Activated CD4-positive, alpha-beta memory T cell treated with anti-CD3 and anti-CD28 coated beads for 36 hours (primary cell): ENCODE data around the gene RESF1. TPM values are rescaled to one million over a fixed set of nuclear protein-coding genes. Genes with fewer than 3 reads are reported as not detected.

Source experiments
- CTCF ChIA-PET: fragments of 350-600 bp; sonication (Branson Sonifier 250); formaldehyde crosslinking; loops from one replicate; lab custom pipeline; 2021; ENCODE audit warnings: antibody characterized with exemption, inconsistent platforms; lab: Charles Lee
- POLR2A ChIA-PET: fragments of 350-600 bp; sonication (Branson Sonifier 250); formaldehyde crosslinking; loops from one replicate; lab custom pipeline; 2021; ENCODE audit warnings: antibody characterized with exemption; lab: Charles Lee
- DNase-seq: peaks from one replicate; pipeline ENCODE4 v3.0.0-alpha.2; 2020
- H3K27ac Mint-ChIP-seq: one replicate; pipeline ENCODE4 v1.8.0; 2021; ENCODE audit warnings: mixed read lengths
- H3K27me3 Mint-ChIP-seq: one replicate; pipeline ENCODE4 v1.8.0; 2021; ENCODE audit warnings: mixed read lengths
- H3K36me3 Mint-ChIP-seq: one replicate; pipeline ENCODE4 v1.8.0; 2021; ENCODE audit warnings: mixed read lengths
- H3K4me1 Mint-ChIP-seq: one replicate; pipeline ENCODE4 v1.8.0; 2021; ENCODE audit warnings: low read depth, mixed read lengths
- H3K4me3 Mint-ChIP-seq: one replicate; pipeline ENCODE4 v1.8.0; 2021; ENCODE audit warnings: mild to moderate bottlenecking, mixed read lengths
- H3K9me3 Mint-ChIP-seq: one replicate; pipeline ENCODE4 v1.8.0; 2021; ENCODE audit warnings: mixed read lengths
- intact Hi-C: fragments of 100-400 bp; cut with micrococcal nuclease; formaldehyde crosslinking; loops from one replicate; pipeline ENCODE4 v1.15.1; 2023
- total RNA-seq, 2 experiments: library from RNA; stranded (reverse); gene quantifications; one replicate each; pipeline ENCODE4 v1.2.3, GENCODE V29; 2021

RESF1 gene
- total RNA-seq = 10 to 100 TPM; 62.4 to 67.0 TPM

GRCh38 chr12:31959161-31959700 is at the start of gene RESF1:
Gene RESF1 (plus strand): TSS chr12:31959415. CDS start chr12:31980956, 21,541 bp downstream.
- no peaks in the 10 kb centered on the region for H3K27me3 Mint-ChIP-seq
- CTCF ChIA-PET = interaction anchor here (0.8 to 1.9 kb wide), 3 partner anchors 43 to 306 kb away, joined by 3 to 8 read pairs (median 3); no protein-coding TSS in a partner anchor
- H3K9me3 Mint-ChIP-seq = peaks cover 11% of the 10 kb centered on the region
- peaks cover 45% of the 10 kb centered on the region for H3K36me3 Mint-ChIP-seq
- peak within 1 kb of the TSS; percentile 97 for H3K27ac Mint-ChIP-seq
- peak; percentile 90 for DNase-seq
- intact Hi-C loops = loop anchor here (1.0 to 5.0 kb wide), 7 partner anchors 33 to 633 kb away; partner anchors contain the start of genes AMN1, ETFBKMT and SINHCAF
- peak within 1 kb of the TSS; percentile 95 for H3K4me3 Mint-ChIP-seq
- peaks cover 68% of the 10 kb centered on the region for H3K4me1 Mint-ChIP-seq
- POLR2A ChIA-PET = interaction anchor here (0.8 to 2.3 kb wide), 14 partner anchors 21 to 300 kb away, joined by 3 to 13 read pairs (median 5); partner anchors contain the start of genes AMN1 and ETFBKMT

- Mint-ChIP-seq H3K4me3 (no peak overlapping the region), H3K36me3 (peaks cover 13% of the 10 kb centered on the region), H3K4me1 (no peaks in the 10 kb centered on the region), H3K9me3 (peaks cover 17% of the 10 kb centered on the region), H3K27ac (no peak overlapping the region), H3K27me3 (no peaks in the 10 kb centered on the region)
- no peak for DNase-seq
- intact Hi-C loops = no loop called here
- ChIA-PET CTCF (no interaction called here), POLR2A (no interaction called here)
Measured at GRCh38 chr12:31914927-31915326, 44.3 kb upstream of the RESF1 start.

GRCh38 chr12:31915446-31915845 is 43.8 kb upstream of the RESF1 start:
- H3K27ac Mint-ChIP-seq = no peak overlapping the region
- peaks cover 17% of the 10 kb centered on the region for H3K9me3 Mint-ChIP-seq
- ChIA-PET POLR2A (no interaction called here), CTCF (no interaction called here)
- peaks cover 13% of the 10 kb centered on the region for H3K36me3 Mint-ChIP-seq
- intact Hi-C loops = no loop called here
- DNase-seq = no peak
- no peak overlapping the region for H3K4me3 Mint-ChIP-seq
- H3K4me1 Mint-ChIP-seq = no peaks in the 10 kb centered on the region
- H3K27me3 Mint-ChIP-seq = no peaks in the 10 kb centered on the region

- CTCF ChIA-PET = no interaction called here
- H3K27ac Mint-ChIP-seq = peak overlapping the region; percentile 30
- DNase-seq = no peak
Measured at GRCh38 chr12:31922341-31923062, 36.7 kb upstream of the RESF1 start.

GRCh38 chr12:31923063-31923412 is 36.2 kb upstream of the RESF1 start:
- Mint-ChIP-seq H3K4me1 (peaks cover 12% of the 10 kb centered on the region), H3K27ac (peak overlapping the region; percentile 50), H3K9me3 (peaks cover 27% of the 10 kb centered on the region), H3K4me3 (no peak overlapping the region), H3K27me3 (no peaks in the 10 kb centered on the region), H3K36me3 (peaks cover 25% of the 10 kb centered on the region)
- DNase-seq = peak; percentile 25
- CTCF ChIA-PET = no interaction called here
- intact Hi-C loops = no loop called here
- POLR2A ChIA-PET = no interaction called here

More at GRCh38 chr12:31922341-31923062, 36.7 kb upstream of the RESF1 start:
- H3K4me1 Mint-ChIP-seq = peaks cover 8% of the 10 kb centered on the region
- H3K27me3 Mint-ChIP-seq = no peaks in the 10 kb centered on the region
- POLR2A ChIA-PET = no interaction called here
- H3K9me3 Mint-ChIP-seq = peaks cover 27% of the 10 kb centered on the region
- no peak overlapping the region for H3K4me3 Mint-ChIP-seq
- intact Hi-C loops = no loop called here
- H3K36me3 Mint-ChIP-seq = peaks cover 24% of the 10 kb centered on the region

GRCh38 chr12:31928246-31929026 is 30.8 kb upstream of the RESF1 start:
- Mint-ChIP-seq H3K36me3 (peaks cover 11% of the 10 kb centered on the region), H3K4me1 (peaks cover 45% of the 10 kb centered on the region), H3K27me3 (no peaks in the 10 kb centered on the region), H3K27ac (peak overlapping the region; percentile 90), H3K4me3 (peak overlapping the region; percentile 75), H3K9me3 (peaks cover 13% of the 10 kb centered on the region)
- ChIA-PET POLR2A (interaction anchor here (1.3 to 1.6 kb wide), 4 partner anchors 31 to 191 kb away, joined by 3 to 5 read pairs (median 4); partner anchors contain the start of gene RESF1), CTCF (interaction anchor here (0.5 to 0.6 kb wide), 3 partner anchors 96 to 269 kb away, joined by 3 to 4 read pairs (median 4); partner anchors contain the start of gene ETFBKMT)
- intact Hi-C loops = loop anchor here (1.0 to 2.0 kb wide), 3 partner anchors 32 to 54 kb away; no protein-coding TSS in a partner anchor
- DNase-seq = peak; percentile 54

GRCh38 chr12:31929027-31929526 is 30.1 kb upstream of the RESF1 start:
- ChIA-PET CTCF (interaction anchor here (0.5 to 0.6 kb wide), 2 partner anchors 96 to 270 kb away, joined by 3 to 4 read pairs; partner anchors contain the start of gene ETFBKMT), POLR2A (interaction anchor here (1.3 to 1.6 kb wide), 4 partner anchors 30 to 191 kb away, joined by 3 to 5 read pairs (median 4); partner anchors contain the start of gene RESF1)
- Mint-ChIP-seq H3K9me3 (peaks cover 7% of the 10 kb centered on the region), H3K27me3 (no peaks in the 10 kb centered on the region), H3K36me3 (peaks cover 6% of the 10 kb centered on the region), H3K4me3 (peak overlapping the region; percentile 75), H3K4me1 (peaks cover 45% of the 10 kb centered on the region), H3K27ac (peak overlapping the region; percentile 90)
- intact Hi-C loops = loop anchor here (2.0 kb wide), 2 partner anchors 32 to 54 kb away; no protein-coding TSS in a partner anchor
- peak; percentile 39 for DNase-seq

GRCh38 chr12:31931796-31932715 is 27.2 kb upstream of the RESF1 start:
- no peak overlapping the region for H3K27ac Mint-ChIP-seq
- no peaks in the 10 kb centered on the region for H3K27me3 Mint-ChIP-seq
- H3K36me3 Mint-ChIP-seq = peaks cover 2% of the 10 kb centered on the region
- ChIA-PET CTCF (interaction anchor here (1.2 kb wide), 1 partner anchor 202 kb away, joined by 3 read pairs; no protein-coding TSS in a partner anchor), POLR2A (no interaction called here)
- H3K4me1 Mint-ChIP-seq = peaks cover 45% of the 10 kb centered on the region
- peaks cover 3% of the 10 kb centered on the region for H3K9me3 Mint-ChIP-seq
- intact Hi-C loops = no loop called here
- no peak overlapping the region for H3K4me3 Mint-ChIP-seq
- no peak for DNase-seq

- DNase-seq = no peak
- CTCF ChIA-PET = no interaction called here
Measured at GRCh38 chr12:31944299-31944698, 14.9 kb upstream of the RESF1 start.

GRCh38 chr12:31947971-31948370 is 11.2 kb upstream of the RESF1 start:
- H3K27ac Mint-ChIP-seq = no peak overlapping the region
- no peak for DNase-seq
- ChIA-PET CTCF (no interaction called here), POLR2A (no interaction called here)
- H3K27me3 Mint-ChIP-seq = no peaks in the 10 kb centered on the region
- intact Hi-C loops = no loop called here
- H3K36me3 Mint-ChIP-seq = peaks cover 30% of the 10 kb centered on the region
- peaks cover 31% of the 10 kb centered on the region for H3K9me3 Mint-ChIP-seq
- no peak overlapping the region for H3K4me3 Mint-ChIP-seq
- H3K4me1 Mint-ChIP-seq = peaks cover 20% of the 10 kb centered on the region

More at GRCh38 chr12:31944299-31944698, 14.9 kb upstream of the RESF1 start:
- POLR2A ChIA-PET = no interaction called here
- no peaks in the 10 kb centered on the region for H3K4me1 Mint-ChIP-seq
- H3K36me3 Mint-ChIP-seq = peaks cover 33% of the 10 kb centered on the region
- peaks cover 45% of the 10 kb centered on the region for H3K9me3 Mint-ChIP-seq
- H3K27me3 Mint-ChIP-seq = no peaks in the 10 kb centered on the region
- H3K27ac Mint-ChIP-seq = no peak overlapping the region
- H3K4me3 Mint-ChIP-seq = no peak overlapping the region
- intact Hi-C loops = no loop called here
